ENCODE data around the gene FLNB. TPM values are rescaled to one million over a fixed set of nuclear protein-coding genes. Genes with fewer than 3 reads are reported as not detected.

The FLNB gene
- total and polyA plus RNA-seq, 9 of the 15 experiments (the other 6 are each of a cell fraction or from before 2014, with no cell fraction given): 9.4 to 48.1 (median 25.6) TPM

DNA sequence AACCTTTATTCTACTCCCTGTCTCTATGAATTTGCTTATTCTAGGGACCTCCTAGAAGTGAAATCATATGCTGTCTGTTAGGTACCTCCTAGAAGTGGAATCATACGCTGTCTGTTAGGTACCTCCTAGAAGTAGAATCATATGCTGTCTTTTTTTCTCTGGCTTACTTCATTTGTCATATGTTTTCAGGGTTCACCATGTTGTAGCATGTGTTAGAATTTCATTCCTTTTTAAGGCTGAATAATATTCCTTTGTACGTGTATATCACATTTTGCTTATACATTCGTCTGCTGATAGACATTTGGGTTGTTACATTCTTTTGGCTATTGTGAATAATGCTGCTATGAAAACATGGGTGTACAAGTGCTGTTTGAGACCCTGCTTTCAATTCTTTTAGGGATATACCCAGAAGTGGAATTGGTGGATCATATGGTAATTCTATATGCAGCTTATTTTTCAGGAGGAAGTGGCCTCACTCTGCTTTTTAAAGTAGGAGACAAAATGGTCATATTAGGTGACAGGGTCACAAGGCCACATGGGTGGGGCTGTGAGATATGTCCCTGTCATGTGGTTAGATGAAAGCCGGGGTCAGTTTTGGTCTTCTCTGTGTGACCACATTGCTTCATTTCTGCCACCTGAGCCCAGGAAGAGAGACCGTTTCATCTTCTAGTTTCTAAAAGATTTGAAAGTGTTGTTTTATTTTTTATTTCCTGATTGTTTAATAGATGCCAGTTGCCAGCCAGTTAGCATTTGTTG, 76.7 kb downstream of the FLNB start (continued):
- TF ChIP-seq MAZ (CRISPR knock-in tag; conservative IDR thresholded peaks at IDR 0.05 in 1 of 2, IDR thresholded peaks at IDR 0.05 in 1 of 2) (no peak), NR2C1 (IDR thresholded peaks at IDR 0.05) (peak; percentile 60; the same call in 1 of the 2 replicates), NR2C1 (tag; IDR thresholded peaks at IDR 0.05) (peak; percentile 56; the same call in 1 of the 2 replicates), L3MBTL2 (IDR thresholded peaks at IDR 0.05) (peak; percentile 39; the same call in 1 of the 2 replicates), PYGO2 (tag; IDR thresholded peaks at IDR 0.05) (no peak), ZNF436 (CRISPR knock-in tag; IDR thresholded peaks at IDR 0.05) (no peak), EP400 (IDR thresholded peaks at IDR 0.05) (peak; percentile 21; the same call in 1 of the 2 replicates), RAD51 (IDR thresholded peaks at IDR 0.05; ENCODE audit: borderline replicate concordance, low read depth) (peak; percentile 71; the same call in 1 of the 2 replicates), ZNF239 (CRISPR knock-in tag; IDR thresholded peaks at IDR 0.05) (no peak), ZC3H11A (IDR thresholded peaks at IDR 0.05; ENCODE audit: low read depth, low read length) (no peak), MAFG (tag; conservative IDR thresholded peaks at IDR 0.05) (no peak), MCM2 (IDR thresholded peaks at IDR 0.05; ENCODE audit: low read depth) (no peak), HMG20B (CRISPR knock-in tag; IDR thresholded peaks at IDR 0.05) (no peak), NCOA1 (IDR thresholded peaks at IDR 0.05; ENCODE audit: low read depth) (0 out of 2 replicates have a peak, but pooled peaks have one; percentile 22), PTRF (tag; IDR thresholded peaks at IDR 0.05) (no peak), SPI1 (IDR thresholded peaks at IDR 0.05; ENCODE audit: borderline replicate concordance, low read depth, low read length) (peak; percentile 59; the same call in 1 of the 2 replicates), ZNF146 (CRISPR knock-in tag; IDR thresholded peaks at IDR 0.05; ENCODE audit: unreplicated experiment) (peak; percentile 59), PTBP1 (IDR thresholded peaks at IDR 0.05; ENCODE audit: low read depth, low read length) (no peak), NBN (IDR thresholded peaks at IDR 0.05; ENCODE audit: low read depth) (0 out of 2 replicates have a peak, but pooled peaks have one; percentile 23), ESRRB (CRISPR knock-in tag; IDR thresholded peaks at IDR 0.05; ENCODE audit: borderline replicate concordance) (no peak), YBX1 (IDR thresholded peaks at IDR 0.05) (no peak), HDAC6 (IDR thresholded peaks at IDR 0.05; ENCODE audit: low read depth, low read length) (no peak)
- TF ChIP-seq, protein P1, sequence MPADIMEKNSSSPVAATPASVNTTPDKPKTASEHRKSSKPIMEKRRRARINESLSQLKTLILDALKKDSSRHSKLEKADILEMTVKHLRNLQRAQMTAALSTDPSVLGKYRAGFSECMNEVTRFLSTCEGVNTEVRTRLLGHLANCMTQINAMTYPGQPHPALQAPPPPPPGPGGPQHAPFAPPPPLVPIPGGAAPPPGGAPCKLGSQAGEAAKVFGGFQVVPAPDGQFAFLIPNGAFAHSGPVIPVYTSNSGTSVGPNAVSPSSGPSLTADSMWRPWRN (IDR thresholded peaks at IDR 0.05; ENCODE audit: low read depth): no peak
- TF ChIP-seq, protein P2, sequence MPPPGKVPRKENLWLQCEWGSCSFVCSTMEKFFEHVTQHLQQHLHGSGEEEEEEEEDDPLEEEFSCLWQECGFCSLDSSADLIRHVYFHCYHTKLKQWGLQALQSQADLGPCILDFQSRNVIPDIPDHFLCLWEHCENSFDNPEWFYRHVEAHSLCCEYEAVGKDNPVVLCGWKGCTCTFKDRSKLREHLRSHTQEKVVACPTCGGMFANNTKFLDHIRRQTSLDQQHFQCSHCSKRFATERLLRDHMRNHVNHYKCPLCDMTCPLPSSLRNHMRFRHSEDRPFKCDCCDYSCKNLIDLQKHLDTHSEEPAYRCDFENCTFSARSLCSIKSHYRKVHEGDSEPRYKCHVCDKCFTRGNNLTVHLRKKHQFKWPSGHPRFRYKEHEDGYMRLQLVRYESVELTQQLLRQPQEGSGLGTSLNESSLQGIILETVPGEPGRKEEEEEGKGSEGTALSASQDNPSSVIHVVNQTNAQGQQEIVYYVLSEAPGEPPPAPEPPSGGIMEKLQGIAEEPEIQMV (tag; conservative IDR thresholded peaks at IDR 0.05; ENCODE audit: low read depth): no peak
- TF ChIP-seq, protein P3, sequence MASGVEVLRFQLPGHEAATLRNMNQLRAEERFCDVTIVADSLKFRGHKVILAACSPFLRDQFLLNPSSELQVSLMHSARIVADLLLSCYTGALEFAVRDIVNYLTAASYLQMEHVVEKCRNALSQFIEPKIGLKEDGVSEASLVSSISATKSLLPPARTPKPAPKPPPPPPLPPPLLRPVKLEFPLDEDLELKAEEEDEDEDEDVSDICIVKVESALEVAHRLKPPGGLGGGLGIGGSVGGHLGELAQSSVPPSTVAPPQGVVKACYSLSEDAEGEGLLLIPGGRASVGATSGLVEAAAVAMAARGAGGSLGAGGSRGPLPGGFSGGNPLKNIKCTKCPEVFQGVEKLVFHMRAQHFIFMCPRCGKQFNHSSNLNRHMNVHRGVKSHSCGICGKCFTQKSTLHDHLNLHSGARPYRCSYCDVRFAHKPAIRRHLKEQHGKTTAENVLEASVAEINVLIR (CRISPR knock-in tag; IDR thresholded peaks at IDR 0.05): no peak
- TF ChIP-seq, protein P4, sequence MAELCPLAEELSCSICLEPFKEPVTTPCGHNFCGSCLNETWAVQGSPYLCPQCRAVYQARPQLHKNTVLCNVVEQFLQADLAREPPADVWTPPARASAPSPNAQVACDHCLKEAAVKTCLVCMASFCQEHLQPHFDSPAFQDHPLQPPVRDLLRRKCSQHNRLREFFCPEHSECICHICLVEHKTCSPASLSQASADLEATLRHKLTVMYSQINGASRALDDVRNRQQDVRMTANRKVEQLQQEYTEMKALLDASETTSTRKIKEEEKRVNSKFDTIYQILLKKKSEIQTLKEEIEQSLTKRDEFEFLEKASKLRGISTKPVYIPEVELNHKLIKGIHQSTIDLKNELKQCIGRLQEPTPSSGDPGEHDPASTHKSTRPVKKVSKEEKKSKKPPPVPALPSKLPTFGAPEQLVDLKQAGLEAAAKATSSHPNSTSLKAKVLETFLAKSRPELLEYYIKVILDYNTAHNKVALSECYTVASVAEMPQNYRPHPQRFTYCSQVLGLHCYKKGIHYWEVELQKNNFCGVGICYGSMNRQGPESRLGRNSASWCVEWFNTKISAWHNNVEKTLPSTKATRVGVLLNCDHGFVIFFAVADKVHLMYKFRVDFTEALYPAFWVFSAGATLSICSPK (IDR thresholded peaks at IDR 0.05; ENCODE audit: borderline replicate concordance): no peak

Data from K562 (cell line).